Keratinocyte (primary cell): Measurements from ENCODE around the gene NYNRIN. TPM values are rescaled to one million over a fixed set of nuclear protein-coding genes. Genes with fewer than 3 reads are reported as not detected.

ENCODE experiments used
- DNase-seq: peaks from one replicate; pipeline ENCODE4 v3.0.0-alpha.2; 2011; ENCODE audit warnings: low read depth, missing footprints, low spot score
- FAIRE-seq: peaks from 2 replicates; lab custom pipeline; 2011; peaks lifted over from hg19 to GRCh38; lab: Jason Lieb, UNC
- H2AFZ ChIP-seq: 2 replicates; pipeline ENCODE4 v1.6.0; 2012; ENCODE audit warnings: low read length, control low read depth, inconsistent platforms; ENCODE audit not compliant: control insufficient read depth
- H3K27ac ChIP-seq: 2 replicates; pipeline ENCODE4 v1.5.1; 2011; ENCODE audit warnings: low read length; ENCODE audit not compliant: control insufficient read depth, insufficient read depth
- H3K27me3 ChIP-seq: 3 replicates; pipeline ENCODE4 v1.6.0; 2011; ENCODE audit warnings: low read length; ENCODE audit not compliant: control insufficient read depth, insufficient read depth; ENCODE audit errors: extremely low read depth
- H3K36me3 ChIP-seq, 2 experiments: 2 replicates in 1 of 2; 3 replicates in 1 of 2; pipeline ENCODE4 v1.5.1; 2011; ENCODE audit warnings: low read length in 2 of 2, mild to moderate bottlenecking in 1 of 2; ENCODE audit not compliant: control insufficient read depth in 2 of 2, insufficient read depth in 2 of 2; ENCODE audit errors: extremely low read depth in 1 of 2
- H3K4me1 ChIP-seq: 3 replicates; pipeline ENCODE4 v1.5.1; 2011; ENCODE audit warnings: low read length; ENCODE audit not compliant: control insufficient read depth, insufficient read depth; ENCODE audit errors: extremely low read depth
- H3K4me2 ChIP-seq: 3 replicates; pipeline ENCODE4 v1.6.0; 2011; ENCODE audit warnings: low read depth, low read length; ENCODE audit not compliant: control insufficient read depth, insufficient read depth; ENCODE audit errors: extremely low read depth
- H3K4me3 ChIP-seq, 3 experiments: fragments of 200-600 bp in 1 of 3; sonication (generic) in 1 of 3; 2 replicates in 2 of 3; 3 replicates in 1 of 3; pipeline ENCODE4 v1.5.1; 2011 to 2016; ENCODE audit warnings: low read length in 3 of 3, mild to moderate bottlenecking in 3 of 3, control low read depth in 2 of 3, inconsistent platforms in 1 of 3, low read depth in 1 of 3, mixed read lengths in 1 of 3, mixed run types in 1 of 3, moderate library complexity in 1 of 3; ENCODE audit not compliant: control insufficient read depth in 2 of 3, insufficient read depth in 2 of 3; ENCODE audit errors: extremely low read depth in 1 of 3
- H3K79me2 ChIP-seq: 2 replicates; pipeline ENCODE4 v1.6.0; 2012; ENCODE audit warnings: low read length; ENCODE audit not compliant: control insufficient read depth, insufficient read depth
- H3K9ac ChIP-seq: 3 replicates; pipeline ENCODE4 v1.6.0; 2011; ENCODE audit warnings: low read length; ENCODE audit not compliant: control insufficient read depth, insufficient read depth; ENCODE audit errors: extremely low read depth
- H3K9me1 ChIP-seq: 3 replicates; pipeline ENCODE4 v1.6.0; 2011; ENCODE audit warnings: low read length; ENCODE audit not compliant: control insufficient read depth, insufficient read depth; ENCODE audit errors: extremely low read depth
- H3K9me3 ChIP-seq: 2 replicates; pipeline ENCODE4 v1.5.1; 2012; ENCODE audit warnings: low read depth, low read length; ENCODE audit not compliant: control insufficient read depth
- H4K20me1 ChIP-seq: 3 replicates; pipeline ENCODE4 v1.6.0; 2011; ENCODE audit warnings: low read length; ENCODE audit not compliant: control insufficient read depth, insufficient read depth; ENCODE audit errors: extremely low read depth
- CTCF ChIP-seq, 3 experiments: IDR thresholded peaks in 1 of 3; conservative IDR thresholded peaks in 1 of 3; optimal IDR thresholded peaks in 1 of 3; 2 replicates in 2 of 3; 3 replicates in 1 of 3; pipeline versions ENCODE3 to v1.5.1; 2011; ENCODE audit warnings: low read length in 3 of 3, mild to moderate bottlenecking in 3 of 3, moderate library complexity in 2 of 3, control low read depth in 1 of 3, inconsistent platforms in 1 of 3; ENCODE audit not compliant: insufficient read depth in 2 of 3; ENCODE audit errors: extremely low read depth in 1 of 3
- EZH2 ChIP-seq: IDR thresholded peaks from one replicate; pipeline ENCODE4 v1.6.1; 2012; ENCODE audit warnings: inconsistent platforms, mild to moderate bottlenecking, low read length, moderate library complexity
- dilution Hi-C: fragments of 300-500 bp; cut with MboI; formaldehyde crosslinking; loops from one replicate; pipeline ENCODE4 v1.7.0; 2020; ENCODE audit warnings: low sequenced_read_pairs; ENCODE audit not compliant: extremely low pct_ligation_motif_present
- polyA plus RNA-seq, 5 experiments: library from polyadenylated mRNA; depleted of rRNA in 3 of 5; stranded (reverse) in 3 of 5; stranded (forward) in 1 of 5; unstranded in 1 of 5; fragments of >200 nt; gene quantifications; 1 replicate in 1 of 5; 2 replicates in 3 of 5; 3 replicates in 1 of 5; pipeline versions ENCODE4 v1.2.1 to v1.2.3, GENCODE V29; 2011 to 2012; ENCODE audit warnings: missing spikeins in 2 of 5, low read depth in 1 of 5, low replicate concordance in 1 of 5

NYNRIN gene
- polyA plus RNA-seq, 1 donor (not counting 4 experiments of a cell fraction or from before 2014, with no cell fraction given) = 4.9 TPM

GRCh38 chr14:24463884-24464785 is 65.3 kb downstream of the NYNRIN start:
- Histone ChIP-seq H3K27ac (no peak overlapping the region), H3K4me1 (no peaks in the 10 kb centered on the region), H3K79me2 (no peaks in the 10 kb centered on the region), H3K36me3 (no peaks in the 10 kb centered on the region), H3K9me3 (no peaks in the 10 kb centered on the region), H3K9ac (no peak overlapping the region), H3K4me2 (no peak overlapping the region), H4K20me1 (no peaks in the 10 kb centered on the region), H2AFZ (no peak overlapping the region), H3K27me3 (no peaks in the 10 kb centered on the region), H3K4me3 (no peak overlapping the region), H3K9me1 (no peaks in the 10 kb centered on the region)
- TF ChIP-seq EZH2 (no peak), CTCF (optimal IDR thresholded peaks at IDR 0.05 in 1 of 3, IDR thresholded peaks at IDR 0.05 in 1 of 3, conservative IDR thresholded peaks at IDR 0.05 in 1 of 3; ENCODE audit: extremely low read depth in 1 of 3, insufficient read depth in 2 of 3, low read length in 3 of 3) (no peak)
- FAIRE-seq = no peak
- dilution Hi-C loops = no loop called here
- no peak for DNase-seq

GRCh38 chr14:24465368-24465767 is 66.6 kb downstream of the NYNRIN start:
- no peak for DNase-seq
- Histone ChIP-seq H3K9ac (no peak overlapping the region), H3K79me2 (no peaks in the 10 kb centered on the region), H4K20me1 (no peaks in the 10 kb centered on the region), H3K27ac (no peak overlapping the region), H3K9me3 (no peaks in the 10 kb centered on the region), H3K4me3 (no peak overlapping the region), H3K4me2 (no peak overlapping the region), H3K27me3 (no peaks in the 10 kb centered on the region), H3K4me1 (no peaks in the 10 kb centered on the region), H3K36me3 (no peaks in the 10 kb centered on the region), H2AFZ (no peak overlapping the region), H3K9me1 (no peaks in the 10 kb centered on the region)
- TF ChIP-seq CTCF (optimal IDR thresholded peaks at IDR 0.05 in 1 of 3, IDR thresholded peaks at IDR 0.05 in 1 of 3, conservative IDR thresholded peaks at IDR 0.05 in 1 of 3; ENCODE audit: extremely low read depth in 1 of 3, insufficient read depth in 2 of 3, low read length in 3 of 3) = no peak
- TF ChIP-seq EZH2 = no peak
- dilution Hi-C loops = no loop called here
- no peak for FAIRE-seq
